SH-SY5Y (cell line): ENCODE results near the gene EYA2.
A peak's percentile ranks its signal among the peaks of the same experiment; 100 is the strongest.

Experiments used
- GATA2 ChIP-seq: IDR thresholded peaks from 2 replicates; pipeline ENCODE4 v1.6.1; 2011; ENCODE audit warnings: mild to moderate bottlenecking, low read depth, low read length
- GATA3 ChIP-seq: IDR thresholded peaks from 2 replicates; pipeline ENCODE4 v1.6.1; 2011; ENCODE audit warnings: low read depth, mild to moderate bottlenecking, low read length, moderate library complexity

Gene EYA2

GRCh38 chr20:46967646-46968045 lies 73.0 kb downstream of the EYA2 start:
- TF ChIP-seq GATA3 (no peak), GATA2 (no peak)

GRCh38 chr20:46970937-46971630 lies 76.4 kb downstream of the EYA2 start:
- peak; percentile 72 for TF ChIP-seq GATA3
- peak; percentile 52; the same call in 1 of the 2 replicates for TF ChIP-seq GATA2

GRCh38 chr20:46973766-46974165 lies 79.1 kb downstream of the EYA2 start:
- no peak for TF ChIP-seq GATA3
- TF ChIP-seq GATA2, result no peak

GRCh38 chr20:46974669-46975434 lies 80.2 kb downstream of the EYA2 start:
- no peak for TF ChIP-seq GATA2

GRCh38 chr20:46975976-46976375 lies 81.3 kb downstream of the EYA2 start:
- TF ChIP-seq GATA3 (no peak), GATA2 (no peak)

GRCh38 chr20:46977204-46977603 lies 82.6 kb downstream of the EYA2 start:
- TF ChIP-seq GATA2 (no peak), GATA3 (no peak)

GRCh38 chr20:46977909-46978588 lies 83.4 kb downstream of the EYA2 start:
- TF ChIP-seq GATA2 (no peak), GATA3 (no peak)

- TF ChIP-seq GATA3 (no peak), GATA2 (no peak)
Measured at GRCh38 chr20:46978951-46979491, 84.4 kb downstream of the EYA2 start.

GRCh38 chr20:46979603-46980241 lies 85.1 kb downstream of the EYA2 start:
- no peak for TF ChIP-seq GATA2
- no peak for TF ChIP-seq GATA3

- no peak for TF ChIP-seq GATA3
- TF ChIP-seq GATA2, result no peak
Measured at GRCh38 chr20:46981184-46981583, 86.5 kb downstream of the EYA2 start.

GRCh38 chr20:46983466-46983865 lies 88.8 kb downstream of the EYA2 start:
- TF ChIP-seq GATA3 (no peak), GATA2 (no peak)

GRCh38 chr20:46984405-46984804 lies 89.8 kb downstream of the EYA2 start:
- no peak for TF ChIP-seq GATA3

- no peak for TF ChIP-seq GATA2
- no peak for TF ChIP-seq GATA3
Measured at GRCh38 chr20:46985250-46985649, 90.6 kb downstream of the EYA2 start.

- no peak for TF ChIP-seq GATA2
- no peak for TF ChIP-seq GATA3
Measured at GRCh38 chr20:46985671-46986070, 91.0 kb downstream of the EYA2 start.
